Fibroblast of skin of scalp (primary cell): ENCODE results near the gene DNAAF8. TPM values are rescaled to one million over a fixed set of nuclear protein-coding genes. Genes with fewer than 3 reads are reported as not detected.
A peak's percentile ranks its signal among the peaks of the same experiment; 100 is the strongest.

ENCODE experiments used
- DNase-seq: peaks from one replicate; pipeline ENCODE4 v3.0.0-alpha.2; 2013
- polyA plus RNA-seq, 2 experiments: library from polyadenylated mRNA; unstranded; fragments of 120-200 nt; gene quantifications; one replicate each; pipeline ENCODE4 v1.2.1, GENCODE V29; 2013; ENCODE audit not compliant: insufficient read length in 2 of 2

The DNAAF8 gene
- 3.4 TPM for polyA plus RNA-seq (2013, experiment 1 of 2; ENCODE audit: insufficient read length)
- 3.1 TPM for polyA plus RNA-seq (2013, experiment 2 of 2; ENCODE audit: insufficient read length)

DNA sequence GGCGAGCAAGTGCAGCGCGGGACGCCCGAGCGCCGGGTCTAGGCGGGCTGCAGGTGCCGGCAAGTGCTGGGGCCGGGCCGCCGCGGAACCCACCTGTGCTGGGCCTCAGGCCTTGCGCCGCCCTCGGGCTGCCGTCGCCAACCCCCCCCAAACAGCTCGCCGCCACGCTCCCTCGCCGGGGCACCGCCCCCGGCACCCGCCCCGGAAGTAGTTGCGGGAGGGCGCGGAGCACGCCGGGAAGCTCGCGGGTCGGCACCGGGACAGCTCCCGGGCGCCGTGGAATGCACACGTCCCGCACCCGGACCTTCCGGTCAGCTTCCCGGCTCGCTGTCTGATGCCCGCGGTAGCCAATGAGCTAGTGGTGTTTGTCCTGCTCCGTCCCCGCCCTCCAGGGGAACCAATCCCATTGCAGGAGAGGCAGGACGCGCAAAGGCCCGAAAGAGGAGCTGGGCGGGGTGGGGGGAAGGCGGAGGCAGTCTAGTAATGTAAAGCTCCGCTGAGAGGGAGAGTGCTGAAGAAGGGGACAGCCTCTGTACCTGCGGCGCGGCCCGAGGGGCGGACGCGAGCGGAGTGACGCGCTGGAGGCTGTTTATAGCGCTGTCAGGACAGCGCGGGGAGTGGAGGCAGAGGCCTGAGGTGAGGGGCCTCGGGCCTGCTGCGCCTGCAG, at the start of gene DNAAF8, which contains the start of gene ANKS3:
TSS of gene DNAAF8 (plus strand) at position 475 of the 667 bp plus-strand sequence. CDS start 1,978 bp downstream, outside the sequence.
TSS of gene ANKS3 (minus strand) at position 209 of the 667 bp plus-strand sequence. CDS start 4,122 bp downstream, outside the sequence.
- peak; percentile 98 for DNase-seq

DNA sequence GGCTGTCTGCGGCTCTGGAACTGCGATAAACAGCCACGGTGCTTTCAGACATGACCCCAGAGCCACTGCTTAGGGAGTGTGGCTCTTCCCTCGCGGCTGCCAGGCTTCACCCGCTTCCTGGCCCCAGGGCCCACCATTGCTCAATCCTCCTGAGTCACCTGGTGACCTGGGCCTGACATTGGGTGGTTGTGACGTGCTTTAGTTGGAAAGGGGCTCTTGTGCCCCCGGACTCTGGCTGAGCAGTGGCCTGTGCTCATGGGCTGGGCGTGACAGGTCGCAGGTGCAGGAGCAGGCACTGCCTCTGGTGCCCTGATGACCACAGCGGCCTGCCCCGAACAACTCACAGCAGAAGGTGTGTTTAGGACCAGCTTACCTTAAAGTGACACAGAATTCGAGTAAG, 49.6 kb upstream of the DNAAF8 start:
- no peak for DNase-seq

DNA sequence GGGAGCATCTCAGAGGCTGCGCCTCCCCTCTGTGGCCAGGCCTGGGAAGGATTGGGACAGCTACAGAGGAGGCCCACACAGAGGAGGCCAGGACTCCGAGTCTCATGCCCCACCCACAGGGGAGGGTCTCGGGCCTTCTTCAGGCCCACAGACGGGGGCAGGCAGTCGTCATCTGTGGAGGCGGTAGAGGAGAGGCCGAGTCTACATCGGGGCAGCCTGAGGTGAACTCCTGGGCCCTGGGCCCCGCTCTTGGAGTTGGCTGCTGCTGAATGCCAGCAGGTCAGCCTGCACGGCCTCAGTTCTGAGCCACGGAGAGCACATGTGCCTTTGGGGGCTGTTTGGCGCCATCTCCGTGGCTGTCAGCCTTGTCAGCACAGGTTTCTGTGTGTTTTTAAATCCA, 49.0 kb upstream of the DNAAF8 start:
- DNase-seq = no peak

DNA sequence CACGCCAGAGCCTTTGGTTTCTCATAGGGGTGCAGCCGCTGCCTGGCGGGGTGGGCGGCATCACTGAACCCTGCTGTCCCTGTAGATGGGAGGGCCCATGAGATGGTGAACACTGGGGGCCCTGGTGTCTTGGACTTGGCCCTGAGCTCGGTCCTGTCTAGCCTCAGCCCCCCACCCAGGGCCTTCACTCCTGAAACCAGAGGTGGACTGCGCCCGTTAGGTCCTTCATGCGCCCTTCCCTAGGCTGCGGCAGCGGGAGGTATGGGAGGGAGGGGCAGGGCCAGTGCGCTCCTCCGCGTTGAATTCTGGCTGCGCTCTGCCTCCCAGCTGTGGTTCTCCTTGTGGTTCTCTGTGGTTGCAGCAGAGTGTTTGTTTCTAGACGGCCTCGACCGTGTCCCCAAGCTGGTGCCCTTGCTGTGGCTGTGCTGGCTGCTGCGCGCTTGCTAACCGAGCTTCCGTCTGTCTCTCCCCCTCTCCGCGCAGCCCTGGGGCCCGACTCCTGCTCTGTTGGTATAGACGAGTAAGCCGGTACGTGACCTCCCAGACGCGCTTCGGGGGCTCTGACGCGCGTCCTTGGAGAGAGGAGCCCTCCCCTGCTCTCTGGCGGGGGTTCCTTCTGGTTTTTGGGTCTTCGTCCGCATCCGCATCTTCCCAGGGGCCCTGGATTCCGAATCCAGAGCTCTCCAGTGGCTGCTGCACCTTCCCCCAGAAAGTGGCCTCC, 48.4 kb upstream of the DNAAF8 start:
- no peak for DNase-seq

DNA sequence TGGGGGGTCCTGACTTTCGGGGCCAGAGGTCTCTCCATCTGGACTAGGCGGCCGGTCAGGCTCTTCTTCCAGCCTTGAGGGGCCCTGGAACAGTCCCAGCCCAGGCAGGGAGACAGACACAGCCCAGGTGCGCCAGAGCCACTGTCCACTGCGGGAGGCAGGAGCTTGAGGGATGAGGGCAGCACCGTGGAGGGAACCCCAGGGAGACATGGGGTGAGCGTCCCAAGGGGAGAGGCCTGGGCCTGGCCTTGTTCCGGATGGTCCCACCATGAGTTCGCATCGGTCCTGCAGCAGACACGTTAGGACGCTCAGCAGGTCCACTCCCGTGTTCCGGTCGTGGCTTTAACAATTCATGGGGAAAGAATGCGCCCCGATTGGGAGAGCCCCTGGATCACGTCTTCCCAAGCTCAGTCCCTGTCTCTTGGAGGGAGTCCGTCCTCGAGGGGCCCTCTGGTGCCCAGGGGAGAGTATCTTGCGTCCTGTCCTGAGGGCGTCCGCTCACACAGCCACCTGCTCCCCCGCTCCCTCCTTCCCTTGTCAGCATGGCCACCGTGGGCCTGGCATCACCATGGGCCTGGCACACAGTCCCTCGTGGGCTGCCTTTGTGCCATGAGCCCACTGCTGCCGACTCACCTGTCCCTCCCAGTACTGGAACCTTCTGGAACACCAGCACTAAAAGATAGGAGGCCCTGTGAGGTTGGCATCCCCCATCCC, 47.7 kb upstream of the DNAAF8 start:
- DNase-seq = no peak

DNA sequence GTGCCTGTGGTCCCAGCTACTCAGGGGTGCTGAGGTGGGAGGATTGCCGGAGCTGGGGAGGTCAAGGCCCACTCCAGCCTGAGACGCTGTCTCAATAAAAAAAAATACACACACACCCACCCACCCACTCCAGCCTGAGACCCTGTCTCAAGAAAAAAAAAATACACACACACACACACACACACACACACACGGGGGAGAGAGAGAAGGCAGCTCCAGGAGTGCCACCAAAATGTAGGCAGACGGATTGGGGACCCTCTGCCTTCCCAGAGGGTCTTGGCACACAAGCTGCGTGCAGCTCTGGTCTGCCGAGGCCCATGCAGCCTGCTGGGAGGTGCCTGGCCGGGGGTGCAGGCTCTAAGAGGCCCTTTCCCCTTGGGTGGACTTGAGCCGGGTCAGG, 46.9 kb upstream of the DNAAF8 start:
- DNase-seq = no peak

DNA sequence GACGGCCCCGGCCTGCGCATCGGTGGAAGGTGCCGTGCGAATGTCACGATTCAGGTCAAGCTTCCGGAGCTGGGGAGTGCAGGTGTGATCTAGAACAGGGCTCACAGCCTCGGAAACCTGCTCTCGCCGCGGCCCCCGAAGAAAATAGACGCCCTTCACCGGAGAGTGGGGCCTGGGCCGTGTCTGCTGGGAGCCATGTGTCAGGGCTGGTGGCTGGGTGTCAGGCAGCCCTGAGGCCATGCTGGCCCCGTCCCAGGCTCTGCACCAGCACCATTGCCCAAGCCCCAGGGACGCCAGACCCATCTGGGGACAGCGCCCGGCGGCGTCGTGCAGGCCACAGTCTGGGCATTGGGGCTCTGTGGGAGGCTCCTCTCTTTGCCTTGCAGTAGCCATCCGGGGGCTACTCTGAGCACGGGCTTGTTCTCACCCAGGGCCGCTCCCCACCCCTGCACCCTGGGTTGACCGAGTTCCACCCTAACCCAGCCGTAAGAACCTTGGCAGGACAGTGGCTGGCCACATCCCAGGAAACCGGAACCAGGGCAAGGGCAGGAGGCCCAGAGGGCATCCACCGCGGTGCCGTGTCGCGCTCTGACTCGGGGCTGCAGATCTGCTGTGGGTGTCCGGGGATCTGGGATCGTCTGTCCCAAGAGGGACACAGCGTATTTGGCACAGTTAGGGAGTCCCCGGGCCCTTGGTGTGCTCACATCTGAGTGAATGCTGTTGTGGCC, 46.2 kb upstream of the DNAAF8 start:
- no peak for DNase-seq

DNA sequence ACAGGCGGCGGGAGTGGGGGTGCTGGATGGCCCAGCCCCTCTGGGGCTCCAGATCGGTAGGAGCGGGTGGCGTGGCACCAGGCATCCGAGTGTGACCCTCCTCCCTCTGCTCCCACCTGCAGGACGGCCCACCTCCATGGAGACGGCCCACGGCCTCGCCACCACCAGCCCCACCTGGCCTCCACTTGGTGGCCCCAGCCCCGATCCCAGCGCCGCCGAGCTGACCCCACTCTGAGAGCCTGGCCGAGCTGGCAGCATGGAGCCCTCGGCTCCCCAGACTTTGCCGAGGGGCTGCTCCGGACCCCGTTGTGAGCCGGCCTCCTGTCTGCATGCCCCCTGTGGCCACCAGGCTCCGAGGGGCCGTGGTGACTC, 45.7 kb upstream of the DNAAF8 start:
- DNase-seq = no peak

DNA sequence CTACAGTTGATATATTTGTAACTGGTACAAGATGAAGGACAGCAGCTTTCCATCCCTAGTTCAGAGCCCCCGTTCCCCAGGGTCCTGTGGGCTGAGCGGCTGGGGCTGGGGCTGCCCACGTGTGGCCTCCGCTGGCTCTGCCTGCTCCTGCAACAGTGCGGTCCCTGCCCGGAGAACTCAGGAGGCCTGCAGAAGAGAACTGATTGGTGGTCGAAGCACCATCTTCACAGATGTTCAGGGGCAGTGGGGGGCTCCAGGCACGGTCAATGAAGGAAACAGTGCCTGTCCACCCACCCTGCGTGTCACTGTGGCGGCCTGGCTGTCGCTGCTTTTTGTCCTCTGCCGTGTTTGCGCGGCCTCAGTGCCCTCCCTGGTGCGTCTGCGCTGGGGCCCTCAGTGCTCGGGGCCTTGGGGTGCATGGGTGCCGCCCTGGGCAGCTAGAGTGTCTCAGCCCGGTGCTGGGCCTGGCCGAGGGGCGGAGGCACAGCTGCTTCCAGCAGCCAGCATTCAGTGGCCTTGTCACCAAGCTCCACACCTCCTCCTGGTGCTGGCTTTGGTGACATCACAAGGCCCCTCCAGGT, 45.2 kb upstream of the DNAAF8 start:
- no peak for DNase-seq

DNA sequence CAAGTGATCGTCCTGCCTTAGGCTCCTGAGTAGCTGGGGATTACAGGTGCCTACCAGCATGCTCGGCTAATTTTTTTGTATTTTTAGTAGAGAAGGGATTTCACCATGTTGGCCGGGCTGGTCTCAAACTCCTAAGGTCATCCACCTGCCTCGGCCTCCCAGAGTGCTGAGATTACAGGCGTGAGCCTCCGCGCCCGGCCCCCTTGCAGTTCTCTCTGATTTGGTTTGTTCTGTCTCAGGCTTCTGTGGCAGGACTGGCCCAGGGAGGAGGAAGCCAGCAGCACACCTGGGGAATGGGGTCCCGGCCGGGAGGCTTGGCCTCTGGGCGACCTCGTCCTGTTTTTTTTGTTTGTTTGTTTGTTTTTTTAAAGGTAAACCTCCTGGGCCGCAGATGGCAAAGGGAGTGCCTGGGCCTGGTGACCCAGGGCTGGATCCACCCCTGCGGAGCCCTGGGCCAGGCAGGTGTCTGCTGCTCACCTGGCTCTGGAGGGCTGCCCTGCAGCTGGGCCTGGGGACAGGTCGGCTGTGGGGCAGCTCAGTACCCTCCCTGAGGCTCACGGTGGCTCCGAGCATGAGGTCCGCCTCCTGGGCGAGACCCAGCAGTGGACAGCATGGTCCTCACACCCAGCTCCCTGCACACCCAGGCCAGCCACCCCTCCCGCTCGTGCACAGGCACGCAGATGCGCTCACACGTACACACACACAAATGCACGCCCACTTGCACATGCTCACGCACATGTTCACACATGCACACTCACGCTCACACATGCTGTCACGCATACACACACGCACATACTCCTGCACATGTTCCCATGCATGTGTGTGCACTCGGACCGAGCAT, 44.3 kb upstream of the DNAAF8 start:
- no peak for DNase-seq

DNA sequence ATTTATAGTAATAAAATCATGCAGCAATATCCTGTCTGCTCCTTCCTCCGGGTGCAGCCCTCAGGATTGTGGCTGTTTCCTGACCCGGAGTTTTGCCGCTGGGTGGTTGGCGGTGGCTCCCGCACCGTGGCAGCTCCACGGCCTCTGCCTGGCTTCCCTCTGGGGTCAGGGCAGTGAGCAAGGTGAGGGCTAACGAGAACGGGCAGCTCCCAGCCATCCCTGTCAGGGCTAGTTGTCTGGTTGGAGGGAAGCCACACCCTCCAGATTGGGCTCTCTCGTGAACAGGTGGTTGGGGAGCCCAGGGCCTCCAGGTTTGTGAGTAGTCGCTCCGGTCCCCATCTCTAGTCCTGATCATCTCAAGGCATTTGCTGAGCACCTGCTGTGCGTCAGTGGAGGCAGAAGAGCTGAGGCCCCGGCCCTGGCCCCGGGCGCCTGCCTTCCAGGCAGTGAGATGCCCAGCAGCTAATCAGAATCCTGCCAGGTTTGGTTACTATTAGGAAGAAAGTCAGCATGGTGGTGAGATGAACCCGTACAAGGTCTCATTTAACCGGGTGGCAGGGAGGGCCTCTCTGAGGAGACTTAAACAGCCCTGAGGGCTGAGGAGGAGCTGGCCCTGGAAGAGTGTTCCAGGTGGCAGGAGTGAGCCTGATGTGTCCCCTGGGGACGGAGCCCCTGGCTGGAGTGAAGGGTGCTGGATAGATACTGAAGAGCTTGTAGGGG, 43.2 kb upstream of the DNAAF8 start:
- no peak for DNase-seq

DNA sequence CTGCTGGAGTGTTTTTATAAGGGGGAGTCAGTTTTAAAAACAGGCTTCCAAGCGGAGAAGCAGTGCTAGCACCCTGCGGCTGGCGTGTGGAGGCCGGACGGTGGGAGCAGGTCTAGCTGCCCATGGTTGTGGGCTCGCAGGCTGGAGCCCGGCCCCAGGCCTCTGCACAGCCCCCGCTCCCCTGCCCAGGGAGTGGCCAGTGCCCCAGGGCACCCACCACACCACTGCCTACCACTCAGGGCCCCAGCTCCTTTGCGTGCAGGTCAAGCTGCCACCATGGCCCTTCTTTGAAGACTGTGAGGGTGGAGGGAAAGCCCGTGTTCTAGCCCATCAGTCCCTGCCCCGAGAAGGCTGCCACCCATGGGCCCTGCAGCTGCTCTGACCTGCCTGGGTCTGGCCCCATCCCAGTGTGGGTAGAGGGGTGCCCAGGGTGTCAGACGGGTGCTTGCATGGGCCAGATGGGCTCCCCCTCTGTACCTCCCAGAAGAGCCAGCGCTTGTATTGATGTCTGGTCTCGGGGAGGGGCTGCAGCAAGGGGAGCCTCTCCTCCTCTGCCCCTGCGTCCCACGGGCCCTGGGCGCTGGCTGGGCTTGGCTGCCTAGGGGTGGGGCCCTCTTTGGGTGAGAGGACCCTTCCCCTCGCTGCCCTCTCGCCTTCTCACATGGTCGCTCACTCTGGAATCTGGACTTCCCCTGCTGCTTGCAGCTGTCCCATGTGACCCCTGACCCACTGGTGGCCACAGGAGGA, 42.5 kb upstream of the DNAAF8 start:
- DNase-seq = no peak

DNA sequence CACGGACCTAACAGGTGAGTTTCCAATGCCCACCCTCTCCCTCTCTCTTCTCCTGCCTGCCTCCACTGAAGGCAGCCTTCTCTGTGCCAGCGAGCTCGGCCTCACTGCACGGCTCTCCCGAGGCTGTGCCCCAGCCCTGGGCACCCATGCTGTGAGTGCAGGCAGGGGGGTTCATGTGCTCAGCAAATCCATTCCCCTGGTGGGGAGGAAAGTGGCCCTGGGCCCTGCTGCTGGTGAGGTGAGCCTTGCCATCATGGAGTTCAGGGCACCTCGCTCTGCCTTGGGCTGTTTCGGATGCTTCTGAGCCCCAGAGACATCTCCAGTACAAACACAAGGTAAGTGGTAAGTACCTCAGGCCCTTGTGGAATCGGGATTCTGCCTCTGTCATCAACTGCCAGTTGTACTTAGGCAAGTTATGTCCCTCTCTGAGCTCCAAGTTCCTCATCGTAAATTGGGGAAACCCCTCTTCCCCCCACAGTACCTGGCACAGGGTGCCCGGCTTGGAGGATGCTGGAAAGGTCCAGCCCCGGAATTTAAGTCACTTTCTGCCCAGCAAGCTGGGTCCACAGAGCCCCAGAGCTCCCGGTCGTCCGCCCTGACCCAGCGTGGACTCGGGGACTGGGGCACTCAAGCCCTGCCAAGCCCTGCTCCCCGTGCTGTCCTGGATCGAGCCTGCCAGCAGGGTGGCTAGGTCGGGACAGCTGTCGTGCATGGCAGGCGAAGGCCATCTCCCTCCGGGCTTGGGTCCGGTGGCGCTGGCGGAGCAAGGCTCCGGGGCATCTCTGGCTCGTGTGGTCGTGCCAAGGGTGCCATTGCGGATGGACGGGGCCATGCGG, 41.7 kb upstream of the DNAAF8 start:
- DNase-seq = no peak

DNA sequence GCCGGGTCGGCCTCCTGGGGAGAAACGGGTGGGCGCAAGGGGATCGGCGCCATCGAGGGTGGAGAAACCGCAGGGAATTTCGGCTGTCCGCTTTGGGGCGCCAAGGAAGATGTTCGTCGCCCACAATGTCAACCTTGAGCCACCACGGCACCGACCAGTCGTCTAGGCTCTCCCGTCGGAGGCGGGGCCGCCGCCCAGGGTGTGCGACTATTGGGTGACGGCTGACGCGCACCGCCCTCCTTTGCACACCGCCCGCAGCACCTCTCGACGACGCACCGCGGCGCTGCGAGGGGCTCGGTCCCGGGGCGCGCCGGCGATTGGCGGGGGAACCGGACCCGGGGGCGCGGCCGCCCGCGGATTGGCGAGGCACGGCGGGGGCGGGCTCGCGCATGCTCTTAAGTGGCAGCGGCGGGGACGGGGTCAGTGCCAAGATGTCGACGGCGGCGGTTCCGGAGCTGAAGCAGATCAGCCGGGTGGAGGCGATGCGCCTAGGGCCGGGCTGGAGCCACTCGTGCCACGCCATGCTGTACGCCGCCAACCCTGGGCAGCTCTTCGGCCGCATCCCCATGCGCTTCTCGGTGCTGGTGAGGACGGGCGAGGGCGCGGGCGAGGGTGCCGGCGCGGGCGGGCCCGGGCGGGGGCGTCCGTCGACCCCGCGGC, 40.9 kb upstream of the DNAAF8 start, which contains the start of gene NUDT16L1:
TSS of gene NUDT16L1 (plus strand) at position 267 of the 660 bp plus-strand sequence. CDS start at position 432, 165 bp downstream.
- DNase-seq = peak; percentile 96

DNA sequence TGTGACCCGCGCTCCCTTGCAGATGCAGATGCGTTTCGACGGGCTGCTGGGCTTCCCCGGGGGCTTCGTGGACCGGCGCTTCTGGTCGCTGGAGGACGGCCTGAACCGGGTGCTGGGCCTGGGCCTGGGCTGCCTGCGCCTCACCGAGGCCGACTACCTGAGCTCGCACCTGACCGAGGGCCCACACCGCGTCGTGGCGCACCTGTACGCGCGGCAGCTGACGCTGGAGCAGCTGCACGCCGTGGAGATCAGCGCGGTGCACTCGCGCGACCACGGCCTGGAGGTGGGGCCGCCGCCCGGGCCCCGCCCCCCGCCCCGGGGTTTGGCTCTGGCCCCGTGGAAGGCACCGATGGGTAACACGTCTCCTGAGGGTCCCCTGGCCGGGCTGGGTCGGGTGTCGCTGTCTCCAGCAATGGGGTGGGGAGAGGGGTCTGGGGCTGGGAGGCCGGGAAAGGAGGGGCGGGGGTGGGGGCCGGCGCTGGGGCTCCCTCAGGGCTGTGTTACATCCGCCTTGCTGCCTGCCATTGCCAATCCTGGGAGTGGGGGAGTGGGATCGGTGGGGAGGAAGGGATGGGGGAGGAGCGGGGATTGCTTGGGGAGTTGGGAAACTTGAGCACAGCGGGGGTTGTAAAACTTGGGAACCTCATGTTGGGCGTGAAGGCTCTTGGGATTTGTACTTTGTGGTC, 40.2 kb upstream of the DNAAF8 start:
- peak; percentile 36 for DNase-seq

DNA sequence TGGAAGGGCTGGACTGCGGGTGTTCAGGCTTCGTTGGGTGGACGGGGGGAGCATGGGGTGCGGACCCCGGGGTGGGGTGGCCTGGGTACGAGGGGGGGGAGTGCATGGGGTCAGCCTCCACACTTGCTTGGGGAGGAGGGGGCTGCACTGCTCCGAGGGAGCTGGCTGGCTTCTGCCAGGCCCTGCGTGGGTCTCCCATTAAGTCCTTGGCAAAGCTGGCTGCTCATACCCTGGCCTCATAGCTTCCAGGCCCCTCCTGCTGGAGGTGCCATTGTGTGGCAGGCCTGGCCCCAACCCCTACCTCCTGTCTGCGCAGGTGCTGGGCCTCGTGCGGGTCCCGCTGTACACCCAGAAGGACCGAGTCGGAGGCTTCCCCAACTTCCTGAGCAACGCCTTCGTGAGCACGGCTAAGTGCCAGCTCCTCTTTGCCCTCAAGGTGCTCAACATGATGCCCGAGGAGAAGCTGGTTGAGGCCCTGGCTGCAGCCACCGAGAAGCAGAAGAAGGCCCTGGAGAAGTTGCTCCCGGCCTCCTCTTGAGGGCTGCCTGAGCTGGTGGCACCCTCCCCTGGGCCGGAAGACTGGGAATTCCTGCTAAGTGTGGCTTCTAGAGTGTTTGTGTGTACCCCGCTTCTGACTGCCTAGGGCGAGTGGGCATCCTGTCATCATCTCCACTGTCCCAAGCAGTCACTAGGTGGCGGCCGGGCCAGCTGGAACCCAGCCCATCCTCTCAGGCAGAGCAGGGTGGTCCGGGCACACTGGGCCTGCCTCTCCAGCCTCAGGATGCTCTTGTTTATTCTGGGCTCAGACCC, 39.5 kb upstream of the DNAAF8 start:
- DNase-seq = no peak
